Measurements from ENCODE around the gene APOLD1.
"Not testable (repeated sequence)": the region's sequence is repeated elsewhere in the genome, so short reads cannot be mapped to it uniquely, and the experiment has no call there.

APOLD1 gene

GRCh38 chr12:12806784-12807516 lies 21.5 kb downstream of the APOLD1 start:
- Histone ChIP-seq H2BK15ac (replicated peaks; ENCODE audit: low read depth) (no peak overlapping the region), H3K56ac (ENCODE audit: low read length) (no peak overlapping the region), H4K5ac (ENCODE audit: low read length) (no peak overlapping the region), H3K27me3 (ENCODE audit: insufficient read depth, low read length, poor library complexity) (no peaks in the 10 kb centered on the region), H3K27ac (ENCODE audit: low read depth, low read length) (no peak overlapping the region), H2AK5ac (ENCODE audit: low read length) (no peak overlapping the region), H3K4ac (ENCODE audit: low read depth, low read length) (no peak overlapping the region), H3K4me1 (ENCODE audit: control insufficient read depth, low read depth, low read length) (no peaks in the 10 kb centered on the region), H3K36me3 (ENCODE audit: control insufficient read depth, insufficient read depth, low read length) (no peaks in the 10 kb centered on the region), H4K8ac (ENCODE audit: low read depth, low read length) (no peak overlapping the region), H2BK120ac (ENCODE audit: low read depth, low read length) (no peak overlapping the region), H3K4me3 (ENCODE audit: low read length) (no peak overlapping the region), H3K23ac (ENCODE audit: low read length) (no peak overlapping the region), H3K4me2 (ENCODE audit: low read length) (no peak overlapping the region), H3K9ac (ENCODE audit: low read length) (no peak overlapping the region), H3K79me2 (ENCODE audit: control insufficient read depth, insufficient read depth, low read length) (no peaks in the 10 kb centered on the region), H3K79me1 (ENCODE audit: low read length) (no peaks in the 10 kb centered on the region), H2BK5ac (ENCODE audit: low read length) (no peak overlapping the region), H3K18ac (ENCODE audit: low read length) (no peak overlapping the region)
- no CpG with 5 or more reads among the region's 8 CpGs for WGBS (ENCODE audit: extremely low coverage, insufficient coverage, low lambda C conversion rate)
- no peak for DNase-seq

- not testable (repeated sequence) for DNase-seq
Measured at GRCh38 chr12:12807517-12807903, 22.1 kb downstream of the APOLD1 start.

GRCh38 chr12:12807970-12808702 lies 22.7 kb downstream of the APOLD1 start:
- no peak overlapping the region for H3K18ac ChIP-seq (ENCODE audit: low read length)
- H3K9ac ChIP-seq (ENCODE audit: low read length) = no peak overlapping the region
- no CpG with 5 or more reads among the region's 11 CpGs for WGBS (ENCODE audit: extremely low coverage, insufficient coverage, low lambda C conversion rate)
- no peak overlapping the region for H4K5ac ChIP-seq (ENCODE audit: low read length)
- H3K27me3 ChIP-seq (ENCODE audit: insufficient read depth, low read length, poor library complexity) = no peaks in the 10 kb centered on the region
- H2BK5ac ChIP-seq (ENCODE audit: low read length) = no peak overlapping the region
- no peaks in the 10 kb centered on the region for H3K4me1 ChIP-seq (ENCODE audit: control insufficient read depth, low read depth, low read length)
- no peak overlapping the region for H3K4ac ChIP-seq (ENCODE audit: low read depth, low read length)
- H3K4me3 ChIP-seq (ENCODE audit: low read length) = no peak overlapping the region
- H3K79me1 ChIP-seq (ENCODE audit: low read length) = no peaks in the 10 kb centered on the region
- H3K79me2 ChIP-seq (ENCODE audit: control insufficient read depth, insufficient read depth, low read length) = no peaks in the 10 kb centered on the region
- H3K4me2 ChIP-seq (ENCODE audit: low read length) = no peak overlapping the region
- H3K36me3 ChIP-seq (ENCODE audit: control insufficient read depth, insufficient read depth, low read length) = no peaks in the 10 kb centered on the region
- H3K23ac ChIP-seq (ENCODE audit: low read length) = no peak overlapping the region
- no peak overlapping the region for H2BK120ac ChIP-seq (ENCODE audit: low read depth, low read length)
- H2AK5ac ChIP-seq (ENCODE audit: low read length) = no peak overlapping the region
- H2BK15ac ChIP-seq (replicated peaks; ENCODE audit: low read depth) = no peak overlapping the region
- no peak overlapping the region for H3K27ac ChIP-seq (ENCODE audit: low read depth, low read length)
- no peak for DNase-seq
- H4K8ac ChIP-seq (ENCODE audit: low read depth, low read length) = no peak overlapping the region
- H3K56ac ChIP-seq (ENCODE audit: low read length) = peak overlapping the region; percentile 17

More at GRCh38 chr12:12807517-12807903, 22.1 kb downstream of the APOLD1 start:
- not testable (repeated sequence) for H3K4ac ChIP-seq (ENCODE audit: low read depth, low read length); H3K27me3 ChIP-seq (ENCODE audit: insufficient read depth, low read length, poor library complexity); H3K23ac ChIP-seq (ENCODE audit: low read length); H3K79me1 ChIP-seq (ENCODE audit: low read length); H3K9ac ChIP-seq (ENCODE audit: low read length); H4K8ac ChIP-seq (ENCODE audit: low read depth, low read length); H3K56ac ChIP-seq (ENCODE audit: low read length); H3K4me1 ChIP-seq (ENCODE audit: control insufficient read depth, low read depth, low read length); H2AK5ac ChIP-seq (ENCODE audit: low read length); H3K18ac ChIP-seq (ENCODE audit: low read length); H3K27ac ChIP-seq (ENCODE audit: low read depth, low read length); H3K79me2 ChIP-seq (ENCODE audit: control insufficient read depth, insufficient read depth, low read length); H2BK5ac ChIP-seq (ENCODE audit: low read length); H3K4me2 ChIP-seq (ENCODE audit: low read length); H2BK15ac ChIP-seq (replicated peaks; ENCODE audit: low read depth); H2BK120ac ChIP-seq (ENCODE audit: low read depth, low read length); H3K36me3 ChIP-seq (ENCODE audit: control insufficient read depth, insufficient read depth, low read length); H3K4me3 ChIP-seq (ENCODE audit: low read length); H4K5ac ChIP-seq (ENCODE audit: low read length)
- WGBS (ENCODE audit: extremely low coverage, insufficient coverage, low lambda C conversion rate) = no CpG with 5 or more reads among the region's 3 CpGs

- H3K18ac ChIP-seq (ENCODE audit: low read length) = no peak overlapping the region
- H3K4me1 ChIP-seq (ENCODE audit: control insufficient read depth, low read depth, low read length) = peaks cover 6% of the 10 kb centered on the region
- no peak overlapping the region for H3K23ac ChIP-seq (ENCODE audit: low read length)
- no peak for DNase-seq
- no peak overlapping the region for H3K27ac ChIP-seq (ENCODE audit: low read depth, low read length)
- no peak overlapping the region for H4K5ac ChIP-seq (ENCODE audit: low read length)
- H2BK15ac ChIP-seq (replicated peaks; ENCODE audit: low read depth) = no peak overlapping the region
- peaks cover 10% of the 10 kb centered on the region for H3K79me1 ChIP-seq (ENCODE audit: low read length)
- H2BK5ac ChIP-seq (ENCODE audit: low read length) = no peak overlapping the region
- no peak overlapping the region for H2AK5ac ChIP-seq (ENCODE audit: low read length)
- no peak overlapping the region for H3K4me3 ChIP-seq (ENCODE audit: low read length)
- no peak overlapping the region for H3K4ac ChIP-seq (ENCODE audit: low read depth, low read length)
- no CpG with 5 or more reads among the region's 10 CpGs for WGBS (ENCODE audit: extremely low coverage, insufficient coverage, low lambda C conversion rate)
- peaks cover 15% of the 10 kb centered on the region for H3K79me2 ChIP-seq (ENCODE audit: control insufficient read depth, insufficient read depth, low read length)
- H3K4me2 ChIP-seq (ENCODE audit: low read length) = no peak overlapping the region
- H2BK120ac ChIP-seq (ENCODE audit: low read depth, low read length) = no peak overlapping the region
- H3K9ac ChIP-seq (ENCODE audit: low read length) = no peak overlapping the region
- H3K56ac ChIP-seq (ENCODE audit: low read length) = no peak overlapping the region
- H4K8ac ChIP-seq (ENCODE audit: low read depth, low read length) = no peak overlapping the region
- no peaks in the 10 kb centered on the region for H3K36me3 ChIP-seq (ENCODE audit: control insufficient read depth, insufficient read depth, low read length)
- no peaks in the 10 kb centered on the region for H3K27me3 ChIP-seq (ENCODE audit: insufficient read depth, low read length, poor library complexity)
Measured at GRCh38 chr12:12810553-12811021, 25.1 kb downstream of the APOLD1 start.

- H3K27ac ChIP-seq (ENCODE audit: low read depth, low read length) = no peak overlapping the region
- H3K23ac ChIP-seq (ENCODE audit: low read length) = no peak overlapping the region
- no peaks in the 10 kb centered on the region for H3K27me3 ChIP-seq (ENCODE audit: insufficient read depth, low read length, poor library complexity)
- no peak overlapping the region for H2BK120ac ChIP-seq (ENCODE audit: low read depth, low read length)
- no peak overlapping the region for H2AK5ac ChIP-seq (ENCODE audit: low read length)
- H4K8ac ChIP-seq (ENCODE audit: low read depth, low read length) = no peak overlapping the region
- peaks cover 9% of the 10 kb centered on the region for H3K4me1 ChIP-seq (ENCODE audit: control insufficient read depth, low read depth, low read length)
- H2BK15ac ChIP-seq (replicated peaks; ENCODE audit: low read depth) = no peak overlapping the region
- H3K4me3 ChIP-seq (ENCODE audit: low read length) = no peak overlapping the region
- peaks cover 13% of the 10 kb centered on the region for H3K79me1 ChIP-seq (ENCODE audit: low read length)
- no peak overlapping the region for H3K4me2 ChIP-seq (ENCODE audit: low read length)
- H3K9ac ChIP-seq (ENCODE audit: low read length) = no peak overlapping the region
- no peak overlapping the region for H4K5ac ChIP-seq (ENCODE audit: low read length)
- no CpG with 5 or more reads among the region's 3 CpGs for WGBS (ENCODE audit: extremely low coverage, insufficient coverage, low lambda C conversion rate)
- no peaks in the 10 kb centered on the region for H3K36me3 ChIP-seq (ENCODE audit: control insufficient read depth, insufficient read depth, low read length)
- H3K4ac ChIP-seq (ENCODE audit: low read depth, low read length) = no peak overlapping the region
- H2BK5ac ChIP-seq (ENCODE audit: low read length) = no peak overlapping the region
- peaks cover 19% of the 10 kb centered on the region for H3K79me2 ChIP-seq (ENCODE audit: control insufficient read depth, insufficient read depth, low read length)
- DNase-seq = no peak
- H3K18ac ChIP-seq (ENCODE audit: low read length) = no peak overlapping the region
- no peak overlapping the region for H3K56ac ChIP-seq (ENCODE audit: low read length)
Measured at GRCh38 chr12:12811343-12811742, 25.9 kb downstream of the APOLD1 start.

All from mesendoderm (in vitro differentiated cells).